GM19023 (cell line): ENCODE measurements around the gene WWC1.
A peak's percentile ranks its signal among the peaks of the same experiment; 100 is the strongest.

Experiments used
- ATAC-seq: cut with Tn5 transposase; IDR thresholded peaks from one replicate; pipeline ENCODE4 v1.9.1; 2021; ENCODE audit warnings: mild to moderate bottlenecking, moderate library complexity; ENCODE audit not compliant: unreplicated experiment

The WWC1 gene

GRCh38 chr5:168474319-168474718, 182.9 kb downstream of the WWC1 start:
- no peak for ATAC-seq

- ATAC-seq: no peak
These were observed 185.6 kb downstream of the WWC1 start for GRCh38 chr5:168477060-168477459.

- ATAC-seq: no peak
These were observed 187.7 kb downstream of the WWC1 start for GRCh38 chr5:168479166-168479565.

- no peak for ATAC-seq
These were observed 189.2 kb downstream of the WWC1 start for GRCh38 chr5:168480601-168481000.

GRCh38 chr5:168481330-168481788, 189.9 kb downstream of the WWC1 start:
- ATAC-seq: peak; percentile 92

- no peak for ATAC-seq
These were observed 190.9 kb downstream of the WWC1 start for GRCh38 chr5:168482361-168482760.

GRCh38 chr5:168486136-168486879, 194.9 kb downstream of the WWC1 start, which contains the start of gene RARS1:
RARS1 (plus strand) TSS chr5:168486471; CDS start chr5:168486499, 28 bp downstream.
- peak; percentile 89 for ATAC-seq

GRCh38 chr5:168489059-168489458, 197.6 kb downstream of the WWC1 start:
- no peak for ATAC-seq

- no peak for ATAC-seq
These were observed 202.7 kb downstream of the WWC1 start for GRCh38 chr5:168494057-168494555.

- ATAC-seq: no peak
These were observed 211.3 kb downstream of the WWC1 start for GRCh38 chr5:168502563-168503237.

GRCh38 chr5:168513861-168514428, 222.5 kb downstream of the WWC1 start:
- no peak for ATAC-seq
